Measurements from ENCODE around the gene RERE.

GRCh38 chr1:8472668-8473067 is 344.8 kb downstream of the RERE start:
- TF ChIP-seq, protein P1, sequence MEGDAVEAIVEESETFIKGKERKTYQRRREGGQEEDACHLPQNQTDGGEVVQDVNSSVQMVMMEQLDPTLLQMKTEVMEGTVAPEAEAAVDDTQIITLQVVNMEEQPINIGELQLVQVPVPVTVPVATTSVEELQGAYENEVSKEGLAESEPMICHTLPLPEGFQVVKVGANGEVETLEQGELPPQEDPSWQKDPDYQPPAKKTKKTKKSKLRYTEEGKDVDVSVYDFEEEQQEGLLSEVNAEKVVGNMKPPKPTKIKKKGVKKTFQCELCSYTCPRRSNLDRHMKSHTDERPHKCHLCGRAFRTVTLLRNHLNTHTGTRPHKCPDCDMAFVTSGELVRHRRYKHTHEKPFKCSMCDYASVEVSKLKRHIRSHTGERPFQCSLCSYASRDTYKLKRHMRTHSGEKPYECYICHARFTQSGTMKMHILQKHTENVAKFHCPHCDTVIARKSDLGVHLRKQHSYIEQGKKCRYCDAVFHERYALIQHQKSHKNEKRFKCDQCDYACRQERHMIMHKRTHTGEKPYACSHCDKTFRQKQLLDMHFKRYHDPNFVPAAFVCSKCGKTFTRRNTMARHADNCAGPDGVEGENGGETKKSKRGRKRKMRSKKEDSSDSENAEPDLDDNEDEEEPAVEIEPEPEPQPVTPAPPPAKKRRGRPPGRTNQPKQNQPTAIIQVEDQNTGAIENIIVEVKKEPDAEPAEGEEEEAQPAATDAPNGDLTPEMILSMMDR (IDR thresholded peaks at IDR 0.05), result no peak
- no peak for TF ChIP-seq POLR2A (IDR thresholded peaks at IDR 0.05)

Measured in body of pancreas (tissue), 4 donors.